Measurements from ENCODE around the gene ADGRF1.

- TF ChIP-seq CTCF (IDR thresholded peaks at IDR 0.05; ENCODE audit: extremely low read depth in 1 of 2, insufficient read depth in 1 of 2, low read depth in 1 of 2, low read length in 2 of 2) (no peak), EZH2 (IDR thresholded peaks at IDR 0.05; ENCODE audit: borderline replicate concordance, low read depth, low read length, severe bottlenecking) (no peak), POLR2A (IDR thresholded peaks at IDR 0.05; ENCODE audit: low read depth, low read length) (no peak), MAX (IDR thresholded peaks at IDR 0.05; ENCODE audit: insufficient read depth, insufficient read length) (no peak), POLR2AphosphoS5 (IDR thresholded peaks at IDR 0.05; ENCODE audit: insufficient read depth, low read depth, low read length) (no peak), GATA2 (IDR thresholded peaks at IDR 0.05; ENCODE audit: insufficient read depth, insufficient read length, low read depth, low read length) (no peak), MYC (IDR thresholded peaks at IDR 0.05; ENCODE audit: low read depth, low read length) (no peak), JUN (IDR thresholded peaks at IDR 0.05; ENCODE audit: borderline replicate concordance, insufficient read depth, insufficient read length, low read depth) (no peak), FOS (IDR thresholded peaks at IDR 0.05; ENCODE audit: borderline replicate concordance, insufficient read depth, low read length) (no peak)
Measured at GRCh38 chr6:46963039-46963438, 79.1 kb downstream of the ADGRF1 start.
